ENCODE data around the gene GAN.

The GAN gene

GRCh38 chr16:81316176-81316496 lies 1.4 kb downstream of the GAN start:
- no peak for TF ChIP-seq CTCF (IDR thresholded peaks at IDR 0.05; ENCODE audit: control insufficient read depth, insufficient read depth, low read depth, low read length, missing control alignments)
- peak overlapping the region; percentile 73 for H3K4me3 ChIP-seq (ENCODE audit: control insufficient read depth, low read depth, low read length)
- DNase-seq (ENCODE audit: low read depth), result no peak

- no peak for TF ChIP-seq CTCF (IDR thresholded peaks at IDR 0.05; ENCODE audit: control insufficient read depth, insufficient read depth, low read depth, low read length, missing control alignments)
- no peak overlapping the region for H3K4me3 ChIP-seq (ENCODE audit: control insufficient read depth, low read depth, low read length)
- DNase-seq (ENCODE audit: low read depth), result no peak
These were observed 3.9 kb downstream of the GAN start for GRCh38 chr16:81318711-81319110.

DNA sequence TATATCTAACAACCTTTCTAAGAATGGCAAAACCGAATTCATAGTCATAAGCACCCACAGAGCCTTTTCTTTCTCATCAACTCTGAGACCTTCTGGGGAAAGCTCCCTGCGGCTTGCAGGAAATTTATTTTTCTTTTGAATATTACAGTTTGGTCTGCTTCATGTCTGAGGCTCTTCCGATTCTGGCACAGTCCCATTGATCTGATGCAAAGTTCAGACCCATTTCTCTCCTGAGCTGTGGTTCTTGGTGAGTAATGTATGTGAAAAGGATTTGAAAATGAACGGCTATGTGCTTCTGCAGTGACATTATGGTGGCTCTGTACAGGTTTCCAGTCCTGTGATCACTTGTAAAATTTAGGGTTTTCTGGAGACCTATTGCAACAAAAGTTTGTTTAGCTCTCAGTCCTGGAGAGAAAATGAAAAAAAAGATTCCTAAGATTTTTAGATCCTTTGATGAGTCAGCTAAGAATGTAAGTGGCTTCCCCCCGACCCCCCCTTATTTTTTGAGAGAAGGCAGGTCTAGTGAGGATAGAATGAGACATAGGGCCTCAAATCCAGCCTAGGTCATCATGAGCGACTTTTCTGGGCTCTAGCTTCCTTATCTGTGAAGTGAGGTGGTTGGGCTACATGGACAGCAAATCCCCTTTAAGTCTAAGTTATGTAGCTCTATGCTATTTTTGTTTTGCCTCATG lies 4.6 kb downstream of the GAN start:
- no peak for TF ChIP-seq CTCF (IDR thresholded peaks at IDR 0.05; ENCODE audit: control insufficient read depth, insufficient read depth, low read depth, low read length, missing control alignments)
- DNase-seq (ENCODE audit: low read depth), result no peak
- no peak overlapping the region for H3K4me3 ChIP-seq (ENCODE audit: control insufficient read depth, low read depth, low read length)

DNA sequence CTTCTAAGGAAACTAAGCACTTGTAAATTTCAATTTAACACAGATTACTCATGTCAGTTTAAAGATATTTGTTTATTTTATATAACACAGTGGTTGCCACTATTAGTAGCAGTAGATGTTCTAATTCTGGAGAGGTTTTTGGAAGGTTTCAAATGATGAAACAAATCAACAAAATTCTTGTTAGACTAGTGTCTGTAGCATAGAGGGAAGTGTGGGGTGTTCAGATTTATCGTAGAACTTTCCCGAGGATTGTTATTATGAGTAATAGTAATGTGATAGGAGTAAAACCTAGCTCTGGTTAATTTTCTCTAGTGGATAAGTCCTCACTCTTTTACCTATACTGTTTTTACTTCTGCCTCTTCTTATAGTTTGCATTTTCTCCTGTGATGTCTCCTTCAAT lies 6.3 kb downstream of the GAN start:
- no peak overlapping the region for H3K4me3 ChIP-seq (ENCODE audit: control insufficient read depth, low read depth, low read length)
- TF ChIP-seq CTCF (IDR thresholded peaks at IDR 0.05; ENCODE audit: control insufficient read depth, insufficient read depth, low read depth, low read length, missing control alignments), result no peak
- no peak for DNase-seq (ENCODE audit: low read depth)

- no peak for DNase-seq (ENCODE audit: low read depth)
- no peak overlapping the region for H3K4me3 ChIP-seq (ENCODE audit: control insufficient read depth, low read depth, low read length)
- no peak for TF ChIP-seq CTCF (IDR thresholded peaks at IDR 0.05; ENCODE audit: control insufficient read depth, insufficient read depth, low read depth, low read length, missing control alignments)
These were observed 6.8 kb downstream of the GAN start for GRCh38 chr16:81321536-81321935.

DNA sequence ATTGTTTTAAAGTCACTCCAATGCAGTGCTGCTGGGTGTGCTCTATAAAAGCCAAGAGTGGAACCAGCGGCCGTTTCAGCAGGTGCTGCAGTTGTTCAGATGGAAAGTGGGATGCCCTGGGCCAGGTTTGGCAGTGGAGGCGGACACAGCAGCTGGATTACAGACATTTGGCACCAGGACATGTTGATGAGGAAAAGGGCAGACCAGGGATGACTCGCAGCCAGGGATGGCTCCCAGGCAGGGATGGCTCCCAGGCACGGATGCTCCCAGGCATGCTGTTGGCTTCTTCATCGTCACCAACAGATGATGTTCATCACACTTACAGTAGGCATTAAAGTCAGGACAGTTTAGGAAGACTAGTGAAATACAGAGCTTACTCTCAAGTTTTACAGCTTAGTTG lies 10.0 kb downstream of the GAN start:
- DNase-seq (ENCODE audit: low read depth), result no peak
- TF ChIP-seq CTCF (IDR thresholded peaks at IDR 0.05; ENCODE audit: control insufficient read depth, insufficient read depth, low read depth, low read length, missing control alignments), result no peak
- no peak overlapping the region for H3K4me3 ChIP-seq (ENCODE audit: control insufficient read depth, low read depth, low read length)

DNA sequence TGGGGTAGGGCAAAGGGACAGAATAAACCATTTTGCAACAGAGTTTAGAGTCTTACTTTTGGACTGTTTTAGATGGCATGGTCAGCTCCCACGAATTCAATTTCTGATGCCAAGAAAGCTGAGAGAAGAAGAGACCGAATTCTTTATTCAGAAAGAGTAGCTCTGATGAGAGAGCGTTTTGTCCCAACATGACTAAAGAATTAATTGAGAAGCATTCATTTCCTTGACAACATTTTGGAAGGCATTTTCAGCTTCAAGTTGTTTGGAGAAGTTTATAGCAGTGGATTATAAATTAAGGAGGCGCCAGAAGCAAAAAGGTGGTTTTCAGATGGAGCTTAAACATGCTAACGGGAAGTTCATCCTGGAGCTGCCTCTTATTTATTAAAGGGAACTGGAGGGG lies 12.2 kb downstream of the GAN start:
- TF ChIP-seq CTCF (IDR thresholded peaks at IDR 0.05; ENCODE audit: control insufficient read depth, insufficient read depth, low read depth, low read length, missing control alignments), result no peak
- DNase-seq (ENCODE audit: low read depth), result no peak
- H3K4me3 ChIP-seq (ENCODE audit: control insufficient read depth, low read depth, low read length), result no peak overlapping the region

Measured in AG09309 (cell line).